K562 (cell line): ENCODE data around the gene ZBTB18. TPM values are rescaled to one million over a fixed set of nuclear protein-coding genes. Genes with fewer than 3 reads are reported as not detected.

Experiments
- ATAC-seq: fragments of 200-7000 bp; cut with Tn5 transposase; 3 replicates; pipeline ENCODE4 v1.9.1; 2020; ENCODE audit warnings: moderate library complexity
- BruUV-seq: library from RNA; stranded (reverse); fragments of 400-500 nt; replicated peaks from 2 replicates; lab custom pipeline; 2021; lab: Mats Ljungman, UMichigan
- CTCF ChIA-PET: fragments of 300-600 bp; formaldehyde crosslinking; extraction: SDS; loops from one replicate; lab custom pipeline; 2021; ENCODE audit warnings: low intra/inter-chr PET ratio; lab: Yijun Ruan, JAX
- POLR2A ChIA-PET: fragments of 300-600, 350-650 bp; sonication (Branson Sonifier 250); formaldehyde crosslinking; extraction: SDS; loops from one replicate; lab custom pipeline; 2021; ENCODE audit warnings: antibody characterized with exemption, inconsistent platforms; lab: Yijun Ruan, JAX
- DNase-seq, 4 experiments: peaks; one replicate each; pipeline versions ENCODE4 v3.0.0 to v3.0.0-alpha.2; 2011 to 2018; ENCODE audit warnings: low spot score in 3 of 4, mixed read lengths in 3 of 4; ENCODE audit errors: extremely low read depth in 1 of 4
- FAIRE-seq: peaks from 2 replicates; lab custom pipeline; 2011; peaks lifted over from hg19 to GRCh38; lab: Jason Lieb, UNC
- H2AFZ ChIP-seq: 2 replicates; pipeline ENCODE4 v1.6.0; 2011; ENCODE audit warnings: low read depth, low read length, control low read depth, inconsistent platforms
- H3K27ac ChIP-seq: fragments of 200-600 bp; 3 replicates; pipeline ENCODE4 v1.8.0; 2011; ENCODE audit warnings: low read depth, mild to moderate bottlenecking, control low read depth, inconsistent platforms, low read length, moderate library complexity, mixed read lengths; ENCODE audit errors: extremely low read depth
- H3K27me3 ChIP-seq, 2 experiments: fragments of 300-600 bp in 1 of 2; 2 replicates in 1 of 2; 3 replicates in 1 of 2; pipeline versions ENCODE4 v1.6.0 to v1.8.0; 2011; ENCODE audit warnings: inconsistent platforms in 2 of 2, low read length in 2 of 2, mild to moderate bottlenecking in 1 of 2, mixed read lengths in 1 of 2, moderate library complexity in 1 of 2; ENCODE audit not compliant: control insufficient read depth in 2 of 2, insufficient read depth in 2 of 2
- H3K36me3 ChIP-seq: fragments of 300-600 bp; 3 replicates; pipeline ENCODE4 v1.8.0; 2011; ENCODE audit warnings: mild to moderate bottlenecking, low read length, inconsistent platforms; ENCODE audit not compliant: control insufficient read depth, insufficient read depth
- H3K4me1 ChIP-seq, 2 experiments: fragments of 200-600 bp in 1 of 2; replicated peaks in 1 of 2; 2 replicates in 1 of 2; 3 replicates in 1 of 2; pipeline versions ENCODE4 v1.5.1 to v1.8.0; 2011; ENCODE audit warnings: inconsistent platforms in 2 of 2, low read length in 2 of 2, mild to moderate bottlenecking in 1 of 2, mixed read lengths in 1 of 2, moderate library complexity in 1 of 2; ENCODE audit not compliant: control insufficient read depth in 2 of 2, insufficient read depth in 2 of 2
- H3K4me2 ChIP-seq: 2 replicates; pipeline ENCODE4 v1.6.1; 2011; ENCODE audit warnings: low read length, control low read depth, inconsistent platforms, mixed read lengths; ENCODE audit not compliant: insufficient read depth
- H3K4me3 ChIP-seq: fragments of 200-600 bp; sonication (generic), shearing (Covaris generic); 2 replicates; pipeline ENCODE4 v1.5.1; 2016; ENCODE audit warnings: control low read depth, inconsistent platforms
- H3K79me2 ChIP-seq: fragments of 200-600 bp; 3 replicates; pipeline ENCODE4 v1.8.0; 2011; ENCODE audit warnings: low read length, inconsistent platforms; ENCODE audit not compliant: control insufficient read depth, insufficient read depth
- H3K9ac ChIP-seq, 2 experiments: 2 replicates each; pipeline versions ENCODE4 v1.6.0 to v1.6.1; 2011; ENCODE audit warnings: low read depth in 2 of 2, low read length in 2 of 2, control low read depth in 1 of 2, inconsistent platforms in 1 of 2, mild to moderate bottlenecking in 1 of 2, mixed read lengths in 1 of 2; ENCODE audit not compliant: insufficient read depth in 1 of 2
- H3K9me1 ChIP-seq: one replicate; pipeline ENCODE4 v1.6.0; 2011; ENCODE audit warnings: inconsistent platforms, mild to moderate bottlenecking, low read length, moderate library complexity; ENCODE audit not compliant: control insufficient read depth, insufficient read depth
- H3K9me3 ChIP-seq: replicated peaks from 2 replicates; pipeline ENCODE4 v1.5.1; 2011; ENCODE audit warnings: low read depth, low read length, inconsistent platforms; ENCODE audit not compliant: control insufficient read depth, insufficient read depth
- H4K20me1 ChIP-seq: replicated peaks from 2 replicates; pipeline ENCODE4 v1.6.1; 2011; ENCODE audit warnings: low read length, inconsistent platforms, mixed read lengths; ENCODE audit not compliant: control insufficient read depth, insufficient read depth
- BCLAF1 ChIP-seq, 2 experiments: fragments of 450-650 bp in 1 of 2; IDR thresholded peaks; 2 replicates each; pipeline ENCODE4 v1.6.1; 2011 to 2017; ENCODE audit warnings: low read depth in 2 of 2, antibody characterized with exemption in 1 of 2, borderline replicate concordance in 1 of 2, low read length in 1 of 2, mild to moderate bottlenecking in 1 of 2, mixed read lengths in 1 of 2; ENCODE audit not compliant: control insufficient read depth in 1 of 2
- ILK ChIP-seq: fragments of 450-650 bp; IDR thresholded peaks from 2 replicates; pipeline ENCODE4 v1.6.1; 2016; ENCODE audit warnings: missing genetic modification characterization, low read depth, mild to moderate bottlenecking, missing compliant biosample characterization, moderate library complexity, borderline replicate concordance
- NR2C2 ChIP-seq, 2 experiments: fragments of 200-800 bp in 1 of 2; sonication (Bioruptor generic) in 1 of 2; sonication (generic) in 1 of 2; formaldehyde crosslinking in 1 of 2; IDR thresholded peaks; 2 replicates each; pipeline versions ENCODE4 v1.6.1 to v1.8.0; 2016 to 2022; ENCODE audit warnings: mild to moderate bottlenecking in 1 of 2, missing compliant biosample characterization in 1 of 2, missing genetic modification characterization in 1 of 2, missing genetic modification reagents in 1 of 2
- NUFIP1 ChIP-seq: fragments of 450-650 bp; IDR thresholded peaks from 2 replicates; pipeline ENCODE4 v1.6.1; 2018; ENCODE audit not compliant: partially characterized antibody
- RBM14 ChIP-seq: fragments of 200-400 bp; formaldehyde crosslinking; IDR thresholded peaks from 2 replicates; pipeline ENCODE4 v1.6.1; 2018; ENCODE audit warnings: low read depth, mild to moderate bottlenecking, low read length, moderate library complexity, borderline replicate concordance; ENCODE audit not compliant: insufficient read depth
- U2AF2 ChIP-seq: fragments of 200-400 bp; formaldehyde crosslinking; optimal IDR thresholded peaks from 2 replicates; pipeline ENCODE3; 2017; ENCODE audit warnings: low read depth, mild to moderate bottlenecking, low read length
- ZNF165 ChIP-seq: fragments of 250-450 bp; sonication (Bioruptor Pico); IDR thresholded peaks from 2 replicates; pipeline ENCODE4 v1.4.0; 2020; ENCODE audit warnings: borderline replicate concordance
- WGBS: fragments of 100-300 bp; shearing (Covaris generic); methylation state at CpG from one replicate; pipeline ENCODE4 v1.1.6; 2016; ENCODE audit warnings: low coverage, mixed read lengths; ENCODE audit not compliant: insufficient coverage; ENCODE audit errors: missing lambda C conversion rate; 5-methylcytosine and 5-hydroxymethylcytosine counted together
- in situ Hi-C: fragments of 300-500 bp; cut with MboI; formaldehyde crosslinking; loops from 4 replicates; pipeline ENCODE4 v1.15.0; 2018; ENCODE audit warnings: inconsistent platforms, mixed read lengths
- intact Hi-C: fragments of 100-400 bp; cut with micrococcal nuclease; formaldehyde crosslinking; loops from 2 replicates; pipeline ENCODE4 v1.14.2; 2022
- polyA plus RNA-seq, 8 experiments: library from polyadenylated mRNA; depleted of rRNA in 4 of 8; stranded (reverse) in 5 of 8; unstranded in 3 of 8; fragments of >200 nt; fragmentation: Nextera tagmentation in 2 of 8; fragmentation: Illumina TruSeq in 1 of 8; extraction: Ambion mirVana in 2 of 8; extraction: Trizol in 1 of 8; gene quantifications; 2 replicates each; pipeline versions ENCODE4 v1.2.1 to v1.2.3, GENCODE V29; 2011 to 2014; ENCODE audit warnings: inconsistent platforms in 1 of 8, missing spikeins in 1 of 8
- total RNA-seq, 7 experiments: library from RNA; depleted of rRNA in 6 of 7; stranded (reverse); fragments of >200 nt in 6 of 7; fragmentation: Illumina TruSeq in 2 of 7; extraction: Trizol in 2 of 7; gene quantifications; 2 replicates each; pipeline versions ENCODE4 v1.2.1 to v1.2.3, GENCODE V29; 2011 to 2021; ENCODE audit warnings: low replicate concordance in 1 of 7
- TF ChIP-seq, protein P1 (sequence below): fragments of 450-650 bp; IDR thresholded peaks from 2 replicates; pipeline ENCODE4 v1.6.1; 2016; ENCODE audit warnings: low read depth

The ZBTB18 gene
- total and polyA plus RNA-seq, 9 of the 15 experiments (the other 6 are each of a cell fraction or from before 2014, with no cell fraction given) = 0.13 to 2.6 (median 1.6) TPM

GRCh38 chr1:244046907-244047611, 4.0 kb upstream of the ZBTB18 start:
- Histone ChIP-seq H4K20me1 (peaks cover 13% of the 10 kb centered on the region; the same call in 1 of the 2 replicates), H3K4me1 (peaks cover 13% of the 10 kb centered on the region in 2 experiments), H3K9me1 (no peaks in the 10 kb centered on the region), H3K27ac (peak overlapping the region; percentile 76; the same call in 2 of the 3 replicates), H3K27me3 (peaks cover 18 to 20% of the 10 kb centered on the region in 2 experiments), H2AFZ (peak overlapping the region; percentile 94), H3K9me3 (no peaks in the 10 kb centered on the region), H3K4me2 (peak overlapping the region; percentile 89), H3K4me3 (peak overlapping the region; percentile 74), H3K9ac (peak overlapping the region in 1 of 2 experiments; percentile 69; a peak in 2 of 4 replicates), H3K79me2 (no peaks in the 10 kb centered on the region), H3K36me3 (no peaks in the 10 kb centered on the region)
- intact Hi-C loops = no loop called here
- POLR2A ChIA-PET = interaction anchor here (0.8 to 1.6 kb wide), 4 partner anchors 8 to 24 kb away, joined by 3 to 4 read pairs (median 3); no protein-coding TSS in a partner anchor
- WGBS = 11% methylated on average over 13 of the region's 13 CpGs
- in situ Hi-C loops = no loop called here
- BruUV-seq = no TSS peak
- FAIRE-seq = peak; percentile 23
- CTCF ChIA-PET = no interaction called here
- peak in 1 of 4 experiments; percentile 28 for DNase-seq
- ATAC-seq = no peak
- no peak for TF ChIP-seq NR2C2 (CRISPR knock-in tag; IDR thresholded peaks at IDR 0.05)
- peak; percentile 30; the same call in 1 of the 2 replicates for TF ChIP-seq NR2C2 (tag; IDR thresholded peaks at IDR 0.05)
- TF ChIP-seq BCLAF1 (IDR thresholded peaks at IDR 0.05; ENCODE audit: borderline replicate concordance in 1 of 2, control insufficient read depth in 1 of 2, low read depth in 2 of 2, low read length in 1 of 2) = no peak
- TF ChIP-seq, protein P1, sequence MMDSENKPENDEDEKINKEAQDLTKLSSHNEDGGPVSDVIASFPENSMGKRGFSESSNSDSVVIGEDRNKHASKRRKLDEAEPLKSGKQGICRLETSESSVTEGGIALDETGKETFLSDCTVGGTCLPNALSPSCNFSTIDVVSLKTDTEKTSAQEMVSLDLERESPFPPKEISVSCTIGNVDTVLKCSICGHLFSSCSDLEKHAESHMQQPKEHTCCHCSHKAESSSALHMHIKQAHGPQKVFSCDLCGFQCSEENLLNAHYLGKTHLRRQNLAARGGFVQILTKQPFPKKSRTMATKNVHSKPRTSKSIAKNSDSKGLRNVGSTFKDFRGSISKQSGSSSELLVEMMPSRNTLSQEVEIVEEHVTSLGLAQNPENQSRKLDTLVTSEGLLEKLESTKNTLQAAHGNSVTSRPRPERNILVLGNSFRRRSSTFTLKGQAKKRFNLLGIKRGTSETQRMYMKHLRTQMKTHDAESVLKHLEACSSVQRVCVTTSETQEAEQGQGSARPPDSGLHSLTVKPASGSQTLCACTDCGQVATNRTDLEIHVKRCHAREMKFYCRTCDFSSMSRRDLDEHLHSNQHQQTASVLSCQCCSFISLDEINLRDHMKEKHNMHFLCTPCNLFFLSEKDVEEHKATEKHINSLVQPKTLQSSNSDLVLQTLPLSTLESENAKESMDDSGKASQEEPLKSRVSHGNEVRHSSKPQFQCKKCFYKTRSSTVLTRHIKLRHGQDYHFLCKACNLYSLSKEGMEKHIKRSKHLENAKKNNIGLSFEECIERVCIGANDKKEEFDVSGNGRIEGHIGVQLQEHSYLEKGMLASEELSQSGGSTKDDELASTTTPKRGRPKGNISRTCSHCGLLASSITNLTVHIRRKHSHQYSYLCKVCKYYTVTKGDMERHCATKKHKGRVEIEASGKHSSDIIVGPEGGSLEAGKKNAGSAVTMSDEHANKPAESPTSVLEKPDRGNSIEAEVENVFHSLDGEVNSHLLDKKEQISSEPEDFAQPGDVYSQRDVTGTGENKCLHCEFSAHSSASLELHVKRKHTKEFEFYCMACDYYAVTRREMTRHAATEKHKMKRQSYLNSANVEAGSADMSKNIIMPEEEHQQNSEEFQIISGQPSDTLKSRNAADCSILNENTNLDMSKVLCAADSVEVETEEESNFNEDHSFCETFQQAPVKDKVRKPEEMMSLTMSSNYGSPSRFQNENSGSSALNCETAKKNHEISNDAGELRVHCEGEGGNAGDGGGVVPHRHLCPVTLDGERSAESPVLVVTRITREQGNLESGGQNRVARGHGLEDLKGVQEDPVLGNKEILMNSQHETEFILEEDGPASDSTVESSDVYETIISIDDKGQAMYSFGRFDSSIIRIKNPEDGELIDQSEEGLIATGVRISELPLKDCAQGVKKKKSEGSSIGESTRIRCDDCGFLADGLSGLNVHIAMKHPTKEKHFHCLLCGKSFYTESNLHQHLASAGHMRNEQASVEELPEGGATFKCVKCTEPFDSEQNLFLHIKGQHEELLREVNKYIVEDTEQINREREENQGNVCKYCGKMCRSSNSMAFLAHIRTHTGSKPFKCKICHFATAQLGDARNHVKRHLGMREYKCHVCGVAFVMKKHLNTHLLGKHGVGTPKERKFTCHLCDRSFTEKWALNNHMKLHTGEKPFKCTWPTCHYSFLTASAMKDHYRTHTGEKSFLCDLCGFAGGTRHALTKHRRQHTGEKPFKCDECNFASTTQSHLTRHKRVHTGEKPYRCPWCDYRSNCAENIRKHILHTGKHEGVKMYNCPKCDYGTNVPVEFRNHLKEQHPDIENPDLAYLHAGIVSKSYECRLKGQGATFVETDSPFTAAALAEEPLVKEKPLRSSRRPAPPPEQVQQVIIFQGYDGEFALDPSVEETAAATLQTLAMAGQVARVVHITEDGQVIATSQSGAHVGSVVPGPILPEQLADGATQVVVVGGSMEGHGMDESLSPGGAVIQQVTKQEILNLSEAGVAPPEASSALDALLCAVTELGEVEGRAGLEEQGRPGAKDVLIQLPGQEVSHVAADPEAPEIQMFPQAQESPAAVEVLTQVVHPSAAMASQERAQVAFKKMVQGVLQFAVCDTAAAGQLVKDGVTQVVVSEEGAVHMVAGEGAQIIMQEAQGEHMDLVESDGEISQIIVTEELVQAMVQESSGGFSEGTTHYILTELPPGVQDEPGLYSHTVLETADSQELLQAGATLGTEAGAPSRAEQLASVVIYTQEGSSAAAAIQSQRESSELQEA = no peak
- no peak for TF ChIP-seq RBM14
- no peak for TF ChIP-seq NUFIP1
- TF ChIP-seq U2AF2 = no peak
- TF ChIP-seq ZNF165 (CRISPR knock-in tag) = no peak
- no peak for TF ChIP-seq ILK (tag)
